ENCODE data around the gene MSRB2. TPM values are rescaled to one million over a fixed set of nuclear protein-coding genes. Genes with fewer than 3 reads are reported as not detected.

The MSRB2 gene
- total and polyA plus RNA-seq, 9 donors: 16.5 to 37.1 (median 33.1) TPM

DNA sequence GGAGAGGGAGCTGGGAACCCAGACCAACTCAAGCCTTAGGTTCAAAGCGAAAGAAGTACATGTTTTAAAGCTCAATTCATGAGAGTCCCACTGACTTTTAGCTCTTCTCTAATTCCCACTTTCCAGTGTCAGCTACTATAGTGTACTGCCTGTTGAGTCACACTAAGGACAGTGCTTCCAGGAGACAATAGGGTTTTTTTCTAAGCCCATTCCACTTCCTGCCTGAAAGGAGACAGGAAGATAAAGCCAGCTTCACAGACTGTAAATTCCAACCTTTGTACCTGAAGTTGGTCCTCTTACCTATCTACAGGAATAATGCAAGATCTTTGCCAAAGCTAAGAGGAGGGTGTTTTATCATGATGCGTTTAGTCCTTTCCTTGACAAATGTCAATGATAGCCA is 4.4 kb downstream of the MSRB2 start:
- TF ChIP-seq POLR2A (IDR thresholded peaks at IDR 0.05): no peak
- TF ChIP-seq EP300 (IDR thresholded peaks at IDR 0.05): no peak
- TF ChIP-seq, protein P1, sequence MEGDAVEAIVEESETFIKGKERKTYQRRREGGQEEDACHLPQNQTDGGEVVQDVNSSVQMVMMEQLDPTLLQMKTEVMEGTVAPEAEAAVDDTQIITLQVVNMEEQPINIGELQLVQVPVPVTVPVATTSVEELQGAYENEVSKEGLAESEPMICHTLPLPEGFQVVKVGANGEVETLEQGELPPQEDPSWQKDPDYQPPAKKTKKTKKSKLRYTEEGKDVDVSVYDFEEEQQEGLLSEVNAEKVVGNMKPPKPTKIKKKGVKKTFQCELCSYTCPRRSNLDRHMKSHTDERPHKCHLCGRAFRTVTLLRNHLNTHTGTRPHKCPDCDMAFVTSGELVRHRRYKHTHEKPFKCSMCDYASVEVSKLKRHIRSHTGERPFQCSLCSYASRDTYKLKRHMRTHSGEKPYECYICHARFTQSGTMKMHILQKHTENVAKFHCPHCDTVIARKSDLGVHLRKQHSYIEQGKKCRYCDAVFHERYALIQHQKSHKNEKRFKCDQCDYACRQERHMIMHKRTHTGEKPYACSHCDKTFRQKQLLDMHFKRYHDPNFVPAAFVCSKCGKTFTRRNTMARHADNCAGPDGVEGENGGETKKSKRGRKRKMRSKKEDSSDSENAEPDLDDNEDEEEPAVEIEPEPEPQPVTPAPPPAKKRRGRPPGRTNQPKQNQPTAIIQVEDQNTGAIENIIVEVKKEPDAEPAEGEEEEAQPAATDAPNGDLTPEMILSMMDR (IDR thresholded peaks at IDR 0.05): no peak
- H3K27ac ChIP-seq: no peak overlapping the region

DNA sequence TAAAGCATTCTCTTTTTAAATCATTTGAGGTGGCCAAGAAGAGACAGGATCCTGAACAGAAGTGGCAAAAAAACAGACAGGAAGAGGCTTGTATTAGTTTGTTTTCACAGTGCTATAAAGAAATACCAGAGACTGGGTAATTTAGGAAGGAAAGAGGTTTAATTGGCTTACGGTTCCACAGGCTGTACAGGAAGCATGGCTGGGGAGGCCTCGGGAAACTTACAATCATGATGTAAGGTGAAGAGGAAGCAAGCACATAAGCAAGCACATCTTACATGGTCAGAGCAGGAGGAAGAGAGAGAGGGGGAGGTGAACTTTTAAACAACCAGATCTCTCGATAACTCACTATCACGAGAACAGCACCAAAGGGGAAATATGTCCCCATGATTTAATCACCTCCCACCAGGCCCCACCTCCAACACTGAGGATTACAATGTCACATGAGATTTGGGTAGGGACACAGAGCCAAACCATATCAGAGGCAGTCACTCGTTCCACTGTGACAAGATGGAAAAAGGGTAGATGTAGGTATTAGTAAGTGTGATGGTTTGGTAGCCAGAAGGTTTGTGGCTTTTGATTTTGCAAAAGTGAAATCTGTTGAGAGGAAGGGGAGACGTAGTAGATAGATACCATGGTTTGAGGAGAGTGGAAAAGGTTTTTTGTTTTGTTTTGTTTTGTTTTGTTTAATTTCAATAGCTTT is 5.1 kb downstream of the MSRB2 start:
- 85 to 90% (median 90%) methylated on average over 6 of the region's 6 CpGs for WGBS, 3 donors
- Histone ChIP-seq H3K4me1 (ENCODE audit: insufficient read depth) (peaks cover 6% of the 10 kb centered on the region), H3K27ac (no peak overlapping the region), H3K27me3 (no peaks in the 10 kb centered on the region), H3K4me3 (no peak overlapping the region), H3K9me3 (no peaks in the 10 kb centered on the region), H3K36me3 (no peaks in the 10 kb centered on the region)
- TF ChIP-seq, protein P1 (IDR thresholded peaks at IDR 0.05): no peak
- no peak for TF ChIP-seq EP300 (IDR thresholded peaks at IDR 0.05)
- no peak for TF ChIP-seq POLR2A (IDR thresholded peaks at IDR 0.05)
- intact Hi-C loops (cut with DNase I): no loop called here
- DNase-seq: no peak

More for the DNA sequence above, 4.4 kb downstream of the MSRB2 start:
- no peaks in the 10 kb centered on the region for H3K9me3 ChIP-seq
- 82 to 91% (median 91%) methylated on average over 2 of the region's 2 CpGs for WGBS, 3 donors
- no peak for DNase-seq
- intact Hi-C loops (cut with DNase I): no loop called here
- no peak overlapping the region for H3K4me3 ChIP-seq
- peaks cover 6% of the 10 kb centered on the region for H3K4me1 ChIP-seq (ENCODE audit: insufficient read depth)
- no peaks in the 10 kb centered on the region for H3K27me3 ChIP-seq
- H3K36me3 ChIP-seq: no peaks in the 10 kb centered on the region

DNA sequence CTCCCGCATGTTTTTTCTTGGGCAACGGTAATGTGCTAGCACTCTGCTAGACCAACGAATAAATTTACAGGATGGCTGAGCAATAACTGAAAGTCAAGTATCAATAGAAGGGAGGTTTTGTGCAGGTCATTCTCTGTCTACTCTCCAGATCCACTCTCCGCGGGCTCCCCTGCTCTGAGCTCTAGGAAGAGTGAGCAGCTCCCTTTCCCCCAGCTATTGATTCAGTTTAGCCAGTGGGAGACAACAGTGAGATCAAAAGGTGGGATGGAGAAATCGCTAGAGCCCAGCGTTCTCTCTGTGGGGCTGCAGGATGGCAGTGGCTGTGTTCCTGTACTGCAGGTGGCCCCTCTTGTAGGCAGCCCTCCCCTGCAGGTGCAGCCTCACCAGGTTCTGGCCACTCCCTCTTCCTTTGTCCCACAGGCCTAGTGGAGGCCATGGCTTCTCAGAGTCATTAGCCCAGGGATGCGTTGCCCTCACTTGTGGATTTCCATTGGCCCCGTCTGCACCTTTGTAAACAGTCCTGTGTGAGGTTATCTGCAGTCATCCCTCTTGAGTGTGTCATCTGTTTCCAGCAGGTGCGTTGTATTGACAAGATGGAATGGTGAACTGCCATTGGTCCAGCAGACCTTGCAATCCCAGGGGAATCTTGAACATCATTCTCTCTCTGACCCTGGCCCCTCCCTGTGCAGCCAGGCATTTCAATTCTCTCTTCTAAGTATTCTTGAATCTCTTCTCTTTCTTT is 11.1 kb downstream of the MSRB2 start:
- no peaks in the 10 kb centered on the region for H3K9me3 ChIP-seq
- WGBS, 3 donors: 87 to 91% (median 88%) methylated on average over 10 of the region's 10 CpGs
- no peak for DNase-seq
- no peaks in the 10 kb centered on the region for H3K27me3 ChIP-seq
- H3K4me1 ChIP-seq (ENCODE audit: insufficient read depth): no peaks in the 10 kb centered on the region
- H3K36me3 ChIP-seq: no peaks in the 10 kb centered on the region
- no peak for TF ChIP-seq EP300 (IDR thresholded peaks at IDR 0.05)
- TF ChIP-seq, protein P1 (IDR thresholded peaks at IDR 0.05): no peak
- no peak for TF ChIP-seq POLR2A (IDR thresholded peaks at IDR 0.05)
- H3K27ac ChIP-seq: no peak overlapping the region
- H3K4me3 ChIP-seq: no peak overlapping the region
- intact Hi-C loops (cut with DNase I): no loop called here

DNA sequence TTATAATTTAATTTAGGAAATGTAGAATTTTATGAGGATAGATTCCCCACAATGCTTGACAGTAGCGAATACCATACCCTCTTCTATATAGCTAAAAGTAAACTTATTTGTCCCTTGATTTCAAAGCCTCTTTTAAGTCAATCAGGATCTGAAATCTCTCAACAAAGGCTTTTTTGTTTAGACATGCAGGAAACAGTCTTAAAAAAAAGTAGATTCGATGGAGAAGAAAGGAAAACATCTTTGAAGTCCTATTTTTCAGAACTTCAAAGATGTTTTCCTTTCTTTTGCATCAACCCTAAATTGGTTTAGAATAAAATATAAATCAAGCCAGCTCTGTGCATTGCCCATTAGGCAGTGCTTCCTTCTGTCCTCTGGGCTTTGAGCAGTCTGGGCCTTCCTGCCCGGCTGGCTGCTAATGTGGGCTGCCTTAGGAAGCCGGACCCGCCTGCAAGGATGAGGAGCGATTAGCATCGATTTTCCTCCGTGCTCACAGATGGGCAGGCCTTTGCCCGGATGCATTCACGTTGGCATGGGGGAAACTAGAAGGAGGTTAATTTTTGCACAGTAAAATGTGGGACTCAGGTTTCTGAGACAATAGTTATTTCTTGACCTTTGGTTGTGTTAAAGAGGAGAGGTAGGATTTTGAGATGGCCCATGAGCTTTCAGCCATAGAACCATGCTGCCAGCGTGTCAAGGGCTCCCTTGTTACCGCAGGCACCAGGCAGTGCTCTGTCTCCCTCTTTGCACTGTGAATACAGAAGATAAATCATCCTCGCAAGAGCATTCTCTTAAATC is 15.5 kb downstream of the MSRB2 start:
- no peaks in the 10 kb centered on the region for H3K9me3 ChIP-seq
- no peak overlapping the region for H3K4me3 ChIP-seq
- 84 to 88% (median 84%) methylated on average over 13 of the region's 13 CpGs for WGBS, 3 donors
- DNase-seq: no peak
- H3K27ac ChIP-seq: no peak overlapping the region
- TF ChIP-seq EP300 (IDR thresholded peaks at IDR 0.05) (no peak), POLR2A (IDR thresholded peaks at IDR 0.05) (no peak)
- TF ChIP-seq, protein P1 (IDR thresholded peaks at IDR 0.05): no peak
- no peaks in the 10 kb centered on the region for H3K27me3 ChIP-seq
- intact Hi-C loops (cut with DNase I): no loop called here
- no peaks in the 10 kb centered on the region for H3K36me3 ChIP-seq
- no peaks in the 10 kb centered on the region for H3K4me1 ChIP-seq (ENCODE audit: insufficient read depth)

All from ovary (tissue), 9 donors.